ENCODE data around the gene PSAT1. TPM values are rescaled to one million over a fixed set of nuclear protein-coding genes. Genes with fewer than 3 reads are reported as not detected.

Gene PSAT1
- total RNA-seq, 1 experiment from 2014 or later, result 69.5 TPM

DNA sequence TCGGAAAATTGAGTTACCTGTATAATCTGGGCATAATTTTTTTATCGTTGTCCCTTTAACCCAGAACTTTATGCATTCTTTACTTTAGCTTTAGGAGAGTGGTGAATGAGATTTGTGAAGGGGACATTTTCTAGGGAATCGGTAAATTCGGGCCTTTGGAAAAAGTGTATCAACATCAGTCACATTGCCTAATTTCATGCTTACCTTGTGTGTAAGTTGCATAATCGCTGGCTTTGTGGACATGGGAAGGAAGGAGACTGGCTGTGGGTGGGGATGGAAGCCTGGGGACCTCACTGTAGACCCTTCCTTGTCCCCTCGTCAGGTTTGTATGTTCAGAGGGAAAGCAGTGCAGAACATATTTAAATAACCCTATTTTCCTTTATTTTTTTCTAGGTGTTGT, 3.3 kb downstream of the PSAT1 start:
- H3K4me1 Mint-ChIP-seq (ENCODE audit: low read depth, unreplicated experiment), result peaks cover 8% of the 10 kb centered on the region
- H3K27ac Mint-ChIP-seq (ENCODE audit: unreplicated experiment), result no peak overlapping the region
- BruUV-seq (replicated peaks), result no TSS peak
- no peak overlapping the region for H3K4me3 Mint-ChIP-seq (ENCODE audit: low read depth, unreplicated experiment)
- CTCF ChIA-PET, result no interaction called here
- no peaks in the 10 kb centered on the region for H3K9me3 Mint-ChIP-seq (ENCODE audit: low read depth, unreplicated experiment)
- intact Hi-C loops (cut with micrococcal nuclease; ENCODE audit: unreplicated experiment), result no loop called here
- TF ChIP-seq, protein P1, sequence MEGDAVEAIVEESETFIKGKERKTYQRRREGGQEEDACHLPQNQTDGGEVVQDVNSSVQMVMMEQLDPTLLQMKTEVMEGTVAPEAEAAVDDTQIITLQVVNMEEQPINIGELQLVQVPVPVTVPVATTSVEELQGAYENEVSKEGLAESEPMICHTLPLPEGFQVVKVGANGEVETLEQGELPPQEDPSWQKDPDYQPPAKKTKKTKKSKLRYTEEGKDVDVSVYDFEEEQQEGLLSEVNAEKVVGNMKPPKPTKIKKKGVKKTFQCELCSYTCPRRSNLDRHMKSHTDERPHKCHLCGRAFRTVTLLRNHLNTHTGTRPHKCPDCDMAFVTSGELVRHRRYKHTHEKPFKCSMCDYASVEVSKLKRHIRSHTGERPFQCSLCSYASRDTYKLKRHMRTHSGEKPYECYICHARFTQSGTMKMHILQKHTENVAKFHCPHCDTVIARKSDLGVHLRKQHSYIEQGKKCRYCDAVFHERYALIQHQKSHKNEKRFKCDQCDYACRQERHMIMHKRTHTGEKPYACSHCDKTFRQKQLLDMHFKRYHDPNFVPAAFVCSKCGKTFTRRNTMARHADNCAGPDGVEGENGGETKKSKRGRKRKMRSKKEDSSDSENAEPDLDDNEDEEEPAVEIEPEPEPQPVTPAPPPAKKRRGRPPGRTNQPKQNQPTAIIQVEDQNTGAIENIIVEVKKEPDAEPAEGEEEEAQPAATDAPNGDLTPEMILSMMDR (IDR thresholded peaks at IDR 0.05; ENCODE audit: unreplicated experiment), result no peak
- H3K36me3 Mint-ChIP-seq (ENCODE audit: insufficient read depth, unreplicated experiment), result peaks cover 50% of the 10 kb centered on the region
- no peaks in the 10 kb centered on the region for H3K27me3 Mint-ChIP-seq (ENCODE audit: unreplicated experiment)
- no peak for DNase-seq

DNA sequence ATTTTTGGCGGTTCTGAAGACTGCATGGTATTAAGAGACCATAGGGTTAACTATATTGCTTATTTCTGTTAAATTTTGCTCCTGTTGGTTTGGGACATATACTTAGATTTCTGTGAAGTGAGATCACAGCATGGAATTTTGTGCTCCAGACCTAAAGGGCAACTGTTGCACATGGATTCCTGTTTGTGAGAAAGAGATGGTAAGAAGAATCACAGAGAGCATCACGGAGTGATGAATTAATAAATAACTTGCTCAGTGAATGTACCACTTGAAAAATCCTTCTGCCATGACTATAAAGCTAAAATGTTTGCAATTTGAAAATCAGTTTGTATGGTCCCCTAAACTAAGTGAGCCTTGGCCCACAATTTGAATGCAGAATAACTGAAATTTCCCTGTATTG, 4.5 kb downstream of the PSAT1 start:
- Mint-ChIP-seq H3K27ac (ENCODE audit: unreplicated experiment) (no peak overlapping the region), H3K27me3 (ENCODE audit: unreplicated experiment) (no peaks in the 10 kb centered on the region), H3K9me3 (ENCODE audit: low read depth, unreplicated experiment) (no peaks in the 10 kb centered on the region), H3K4me1 (ENCODE audit: low read depth, unreplicated experiment) (peaks cover 1% of the 10 kb centered on the region), H3K36me3 (ENCODE audit: insufficient read depth, unreplicated experiment) (peaks cover 50% of the 10 kb centered on the region), H3K4me3 (ENCODE audit: low read depth, unreplicated experiment) (no peak overlapping the region)
- TF ChIP-seq, protein P1 (IDR thresholded peaks at IDR 0.05; ENCODE audit: unreplicated experiment), result no peak
- intact Hi-C loops (cut with micrococcal nuclease; ENCODE audit: unreplicated experiment), result no loop called here
- no TSS peak for BruUV-seq (replicated peaks)
- CTCF ChIA-PET, result no interaction called here
- DNase-seq, result no peak

DNA sequence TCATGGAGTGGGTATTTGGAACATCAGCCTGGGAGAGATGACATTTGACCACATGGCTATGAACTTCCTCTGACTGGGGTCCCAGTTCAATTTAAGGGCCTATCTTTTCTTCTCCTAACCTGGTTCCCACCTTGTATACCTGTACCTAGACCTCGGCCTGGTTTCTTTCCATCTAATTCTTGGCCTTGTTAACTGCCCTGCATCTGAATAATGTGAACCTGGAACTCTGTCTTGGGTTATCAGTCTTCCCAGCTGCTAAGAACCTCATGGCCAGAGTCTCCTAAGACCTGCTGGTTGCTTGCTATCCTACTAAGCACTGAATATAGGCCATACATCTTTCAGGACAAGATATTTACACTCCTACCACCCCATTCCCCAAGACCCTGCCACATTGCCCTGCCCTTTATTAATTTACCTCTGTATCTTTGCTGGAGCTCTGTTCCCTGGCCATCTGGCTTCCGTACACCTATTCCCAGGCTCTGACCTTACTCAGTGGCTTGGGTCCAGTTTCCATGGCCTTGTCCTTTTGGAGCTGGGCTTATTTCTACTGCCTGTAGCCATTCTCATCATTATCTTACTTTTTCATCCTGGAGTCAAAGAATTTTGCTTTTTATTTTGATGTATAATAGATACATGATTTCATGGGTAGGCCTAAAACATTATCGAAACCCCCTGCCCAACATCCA, 6.6 kb downstream of the PSAT1 start:
- no peak overlapping the region for H3K27ac Mint-ChIP-seq (ENCODE audit: unreplicated experiment)
- DNase-seq, result no peak
- TF ChIP-seq, protein P1 (IDR thresholded peaks at IDR 0.05; ENCODE audit: unreplicated experiment), result no peak
- no TSS peak for BruUV-seq (replicated peaks)
- no peaks in the 10 kb centered on the region for H3K9me3 Mint-ChIP-seq (ENCODE audit: low read depth, unreplicated experiment)
- CTCF ChIA-PET, result no interaction called here
- H3K36me3 Mint-ChIP-seq (ENCODE audit: insufficient read depth, unreplicated experiment), result peaks cover 44% of the 10 kb centered on the region
- no peak overlapping the region for H3K4me3 Mint-ChIP-seq (ENCODE audit: low read depth, unreplicated experiment)
- no peaks in the 10 kb centered on the region for H3K4me1 Mint-ChIP-seq (ENCODE audit: low read depth, unreplicated experiment)
- intact Hi-C loops (cut with micrococcal nuclease; ENCODE audit: unreplicated experiment), result no loop called here
- no peaks in the 10 kb centered on the region for H3K27me3 Mint-ChIP-seq (ENCODE audit: unreplicated experiment)

DNA sequence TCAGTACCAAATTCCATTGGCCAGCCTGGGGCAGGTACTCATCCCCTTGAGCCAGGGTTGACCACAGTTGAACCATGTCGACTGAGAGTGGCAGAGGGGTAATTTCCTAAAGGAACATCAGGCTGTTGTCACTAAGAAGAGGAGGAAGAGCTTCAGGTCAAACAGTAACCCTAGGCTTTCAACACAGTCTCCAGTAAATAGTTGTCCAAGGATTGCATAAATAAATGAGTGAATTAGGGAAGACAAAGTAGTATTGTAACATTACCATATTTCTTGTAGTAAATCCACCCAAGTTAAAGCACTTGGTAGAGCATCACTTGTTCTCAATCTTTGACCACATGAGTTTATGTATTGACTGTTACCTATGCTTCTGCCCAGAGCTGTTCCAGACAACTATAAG, 7.4 kb downstream of the PSAT1 start:
- TF ChIP-seq, protein P1 (IDR thresholded peaks at IDR 0.05; ENCODE audit: unreplicated experiment), result no peak
- no peaks in the 10 kb centered on the region for H3K9me3 Mint-ChIP-seq (ENCODE audit: low read depth, unreplicated experiment)
- H3K27ac Mint-ChIP-seq (ENCODE audit: unreplicated experiment), result no peak overlapping the region
- BruUV-seq (replicated peaks), result no TSS peak
- no peaks in the 10 kb centered on the region for H3K4me1 Mint-ChIP-seq (ENCODE audit: low read depth, unreplicated experiment)
- H3K4me3 Mint-ChIP-seq (ENCODE audit: low read depth, unreplicated experiment), result no peak overlapping the region
- intact Hi-C loops (cut with micrococcal nuclease; ENCODE audit: unreplicated experiment), result no loop called here
- DNase-seq, result no peak
- peaks cover 49% of the 10 kb centered on the region for H3K36me3 Mint-ChIP-seq (ENCODE audit: insufficient read depth, unreplicated experiment)
- H3K27me3 Mint-ChIP-seq (ENCODE audit: unreplicated experiment), result no peaks in the 10 kb centered on the region
- CTCF ChIA-PET, result no interaction called here

Data from Calu3 (cell line).